ENCODE data around the gene ADAP1. TPM values are rescaled to one million over a fixed set of nuclear protein-coding genes. Genes with fewer than 3 reads are reported as not detected.

ADAP1 gene
- total RNA-seq, 2 donors from 2014 or later, result 3.8 to 6.5 TPM

DNA sequence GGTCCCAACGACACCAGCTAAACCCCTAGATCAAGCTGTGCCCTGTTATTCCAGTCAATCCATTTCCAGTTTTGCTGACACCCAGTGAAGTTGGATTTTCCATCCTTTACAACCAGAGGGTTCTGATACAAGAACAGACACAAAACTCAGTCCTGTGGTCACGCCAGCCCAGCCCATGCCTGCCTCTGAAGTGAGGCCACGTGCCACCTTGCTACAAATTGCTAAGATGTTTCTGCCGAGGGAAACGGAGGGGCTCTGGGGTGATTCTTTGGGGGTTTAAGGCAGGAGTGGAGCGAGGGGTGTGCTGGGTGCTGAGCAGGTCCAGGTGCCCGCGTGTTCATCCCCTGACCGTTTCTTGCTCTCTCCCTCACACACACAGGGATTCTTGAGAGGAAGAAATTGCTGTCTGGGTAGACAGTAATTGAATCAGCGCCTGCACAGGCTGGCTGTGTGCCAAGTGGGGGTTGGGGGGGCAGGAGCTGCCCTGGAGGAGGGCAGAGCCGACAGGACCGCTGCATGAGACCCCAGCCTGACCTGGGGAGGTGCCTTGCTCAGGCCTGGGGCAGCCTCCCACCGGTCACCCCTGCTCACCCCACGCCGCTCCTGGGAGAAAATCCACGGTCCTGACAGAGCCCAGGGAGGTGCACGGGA, 38.1 kb downstream of the ADAP1 start:
- H3K4me1 Mint-ChIP-seq, result no peaks in the 10 kb centered on the region
- 87 to 92% methylated on average over 8 to 17 of the region's 17 CpGs for WGBS, 2 experiments (ENCODE audit: insufficient coverage in 1 of 2, insufficient read length in 1 of 2)
- Histone ChIP-seq H3K9ac (ENCODE audit: extremely low read depth, low read length, poor library complexity, severe bottlenecking) (no peak overlapping the region), H3K9me3 (ENCODE audit: control insufficient read depth, low read length) (no peaks in the 10 kb centered on the region), H3K27me3 (ENCODE audit: control insufficient read depth, insufficient read depth, low read length, poor library complexity, severe bottlenecking) (no peaks in the 10 kb centered on the region), H3K4me3 (ENCODE audit: low read length) (no peak overlapping the region), H3K4me1 (ENCODE audit: control insufficient read depth, insufficient read depth, low read length) (no peaks in the 10 kb centered on the region), H3K36me3 (ENCODE audit: control insufficient read depth, insufficient read depth, low read length) (no peaks in the 10 kb centered on the region), H3K27ac (ENCODE audit: low read depth, low read length) (no peak overlapping the region)
- no peak for DNase-seq
- H3K27me3 Mint-ChIP-seq (ENCODE audit: insufficient read depth), result no peaks in the 10 kb centered on the region
- no peak overlapping the region for H3K27ac Mint-ChIP-seq
- no peaks in the 10 kb centered on the region for H3K36me3 Mint-ChIP-seq (ENCODE audit: low read depth)
- no peak overlapping the region for H3K4me3 Mint-ChIP-seq
- no peaks in the 10 kb centered on the region for H3K9me3 Mint-ChIP-seq
- no peak for TF ChIP-seq CTCF (conservative IDR thresholded peaks at IDR 0.05)

- Histone ChIP-seq H3K9ac (ENCODE audit: extremely low read depth, low read length, poor library complexity, severe bottlenecking) (no peak overlapping the region), H3K9me3 (ENCODE audit: control insufficient read depth, low read length) (no peaks in the 10 kb centered on the region), H3K36me3 (ENCODE audit: control insufficient read depth, insufficient read depth, low read length) (no peaks in the 10 kb centered on the region), H3K4me3 (ENCODE audit: low read length) (no peak overlapping the region), H3K4me1 (ENCODE audit: control insufficient read depth, insufficient read depth, low read length) (no peaks in the 10 kb centered on the region), H3K27me3 (ENCODE audit: control insufficient read depth, insufficient read depth, low read length, poor library complexity, severe bottlenecking) (no peaks in the 10 kb centered on the region), H3K27ac (ENCODE audit: low read depth, low read length) (no peak overlapping the region)
- no peak overlapping the region for H3K4me3 Mint-ChIP-seq
- no peak for TF ChIP-seq CTCF (conservative IDR thresholded peaks at IDR 0.05)
- H3K27me3 Mint-ChIP-seq (ENCODE audit: insufficient read depth), result no peaks in the 10 kb centered on the region
- H3K4me1 Mint-ChIP-seq, result no peaks in the 10 kb centered on the region
- 88 to 94% methylated on average over 18 to 43 of the region's 43 CpGs for WGBS, 2 experiments (ENCODE audit: insufficient coverage in 1 of 2, insufficient read length in 1 of 2)
- no peak overlapping the region for H3K27ac Mint-ChIP-seq
- H3K36me3 Mint-ChIP-seq (ENCODE audit: low read depth), result no peaks in the 10 kb centered on the region
- no peak for DNase-seq
- no peaks in the 10 kb centered on the region for H3K9me3 Mint-ChIP-seq
Observed at GRCh38 chr7:915291-916218, 38.9 kb downstream of the ADAP1 start.

GRCh38 chr7:914521-915194, 39.8 kb downstream of the ADAP1 start:
- no peaks in the 10 kb centered on the region for H3K9me3 Mint-ChIP-seq
- no peak overlapping the region for H3K27ac Mint-ChIP-seq
- WGBS, 2 experiments (ENCODE audit: insufficient coverage in 1 of 2, insufficient read length in 1 of 2), result 90 to 91% methylated on average over 11 to 16 of the region's 16 CpGs
- peaks cover 8% of the 10 kb centered on the region for H3K27me3 Mint-ChIP-seq (ENCODE audit: insufficient read depth)
- Histone ChIP-seq H3K27ac (ENCODE audit: low read depth, low read length) (no peak overlapping the region), H3K27me3 (ENCODE audit: control insufficient read depth, insufficient read depth, low read length, poor library complexity, severe bottlenecking) (peaks cover 4% of the 10 kb centered on the region), H3K9me3 (ENCODE audit: control insufficient read depth, low read length) (no peaks in the 10 kb centered on the region), H3K36me3 (ENCODE audit: control insufficient read depth, insufficient read depth, low read length) (no peaks in the 10 kb centered on the region), H3K9ac (ENCODE audit: extremely low read depth, low read length, poor library complexity, severe bottlenecking) (no peak overlapping the region), H3K4me3 (ENCODE audit: low read length) (no peak overlapping the region), H3K4me1 (ENCODE audit: control insufficient read depth, insufficient read depth, low read length) (no peaks in the 10 kb centered on the region)
- no peak for DNase-seq
- no peak for TF ChIP-seq CTCF (conservative IDR thresholded peaks at IDR 0.05)
- no peaks in the 10 kb centered on the region for H3K36me3 Mint-ChIP-seq (ENCODE audit: low read depth)
- no peak overlapping the region for H3K4me3 Mint-ChIP-seq
- no peaks in the 10 kb centered on the region for H3K4me1 Mint-ChIP-seq
